ENCODE measurements around the gene NCKAP5. TPM values are rescaled to one million over a fixed set of nuclear protein-coding genes. Genes with fewer than 3 reads are reported as not detected.

Gene NCKAP5
- total RNA-seq, 1 donor from 2014 or later = 0.20 TPM

DNA sequence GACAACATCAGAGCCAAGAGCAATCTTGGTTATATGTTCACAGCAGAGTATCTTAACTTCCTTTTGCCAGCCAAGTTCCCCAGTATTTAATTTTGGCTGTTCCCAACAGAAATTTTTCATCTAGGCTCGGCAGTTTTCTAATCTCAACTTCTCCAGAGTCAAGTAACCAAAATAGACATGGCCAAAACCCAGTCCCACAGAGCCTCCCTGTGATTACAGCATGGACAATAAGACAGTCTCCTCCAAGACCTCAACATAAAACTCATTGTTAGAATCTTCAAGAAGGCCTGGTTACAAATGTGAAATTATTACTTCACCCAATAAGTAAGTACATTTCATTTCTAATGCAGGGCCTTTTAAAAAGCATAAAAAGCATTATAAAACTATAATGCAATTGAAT is 445.7 kb downstream of the NCKAP5 start:
- H3K4me1 Mint-ChIP-seq (ENCODE audit: low read depth, unreplicated experiment) = no peaks in the 10 kb centered on the region
- no peak for DNase-seq
- peaks cover 2% of the 10 kb centered on the region for H3K27me3 Mint-ChIP-seq (ENCODE audit: unreplicated experiment)
- H3K4me3 Mint-ChIP-seq (ENCODE audit: unreplicated experiment) = no peak overlapping the region
- H3K9me3 Mint-ChIP-seq (ENCODE audit: unreplicated experiment) = no peaks in the 10 kb centered on the region
- TF ChIP-seq, protein P1, sequence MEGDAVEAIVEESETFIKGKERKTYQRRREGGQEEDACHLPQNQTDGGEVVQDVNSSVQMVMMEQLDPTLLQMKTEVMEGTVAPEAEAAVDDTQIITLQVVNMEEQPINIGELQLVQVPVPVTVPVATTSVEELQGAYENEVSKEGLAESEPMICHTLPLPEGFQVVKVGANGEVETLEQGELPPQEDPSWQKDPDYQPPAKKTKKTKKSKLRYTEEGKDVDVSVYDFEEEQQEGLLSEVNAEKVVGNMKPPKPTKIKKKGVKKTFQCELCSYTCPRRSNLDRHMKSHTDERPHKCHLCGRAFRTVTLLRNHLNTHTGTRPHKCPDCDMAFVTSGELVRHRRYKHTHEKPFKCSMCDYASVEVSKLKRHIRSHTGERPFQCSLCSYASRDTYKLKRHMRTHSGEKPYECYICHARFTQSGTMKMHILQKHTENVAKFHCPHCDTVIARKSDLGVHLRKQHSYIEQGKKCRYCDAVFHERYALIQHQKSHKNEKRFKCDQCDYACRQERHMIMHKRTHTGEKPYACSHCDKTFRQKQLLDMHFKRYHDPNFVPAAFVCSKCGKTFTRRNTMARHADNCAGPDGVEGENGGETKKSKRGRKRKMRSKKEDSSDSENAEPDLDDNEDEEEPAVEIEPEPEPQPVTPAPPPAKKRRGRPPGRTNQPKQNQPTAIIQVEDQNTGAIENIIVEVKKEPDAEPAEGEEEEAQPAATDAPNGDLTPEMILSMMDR (IDR thresholded peaks at IDR 0.05; ENCODE audit: partially characterized antibody, unreplicated experiment) = no peak
- no peak overlapping the region for H3K27ac Mint-ChIP-seq (ENCODE audit: unreplicated experiment)
- no peaks in the 10 kb centered on the region for H3K36me3 Mint-ChIP-seq (ENCODE audit: unreplicated experiment)

DNA sequence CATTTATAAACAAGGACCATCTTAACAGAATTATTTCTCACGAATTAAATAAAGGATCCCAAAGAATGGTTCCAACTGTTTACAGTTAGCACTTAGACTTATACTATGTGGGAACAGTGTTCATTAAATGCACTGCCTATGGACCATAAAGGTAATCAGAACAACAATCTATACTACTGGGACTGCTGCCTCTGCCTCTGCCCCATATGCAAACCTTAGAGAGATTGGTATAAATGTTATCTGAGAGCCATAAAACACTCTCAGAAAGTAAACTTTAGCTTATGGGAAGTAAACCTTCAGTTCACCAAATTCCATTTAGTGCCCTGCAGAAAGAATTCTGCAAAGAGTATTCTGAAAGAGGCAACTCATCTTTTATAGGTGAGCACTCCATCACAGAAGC is 448.0 kb downstream of the NCKAP5 start:
- TF ChIP-seq, protein P1 (IDR thresholded peaks at IDR 0.05; ENCODE audit: partially characterized antibody, unreplicated experiment) = no peak
- H3K36me3 Mint-ChIP-seq (ENCODE audit: unreplicated experiment) = no peaks in the 10 kb centered on the region
- H3K9me3 Mint-ChIP-seq (ENCODE audit: unreplicated experiment) = no peaks in the 10 kb centered on the region
- no peak for DNase-seq
- H3K4me1 Mint-ChIP-seq (ENCODE audit: low read depth, unreplicated experiment) = no peaks in the 10 kb centered on the region
- H3K4me3 Mint-ChIP-seq (ENCODE audit: unreplicated experiment) = no peak overlapping the region
- no peak overlapping the region for H3K27ac Mint-ChIP-seq (ENCODE audit: unreplicated experiment)
- peaks cover 2% of the 10 kb centered on the region for H3K27me3 Mint-ChIP-seq (ENCODE audit: unreplicated experiment)

DNA sequence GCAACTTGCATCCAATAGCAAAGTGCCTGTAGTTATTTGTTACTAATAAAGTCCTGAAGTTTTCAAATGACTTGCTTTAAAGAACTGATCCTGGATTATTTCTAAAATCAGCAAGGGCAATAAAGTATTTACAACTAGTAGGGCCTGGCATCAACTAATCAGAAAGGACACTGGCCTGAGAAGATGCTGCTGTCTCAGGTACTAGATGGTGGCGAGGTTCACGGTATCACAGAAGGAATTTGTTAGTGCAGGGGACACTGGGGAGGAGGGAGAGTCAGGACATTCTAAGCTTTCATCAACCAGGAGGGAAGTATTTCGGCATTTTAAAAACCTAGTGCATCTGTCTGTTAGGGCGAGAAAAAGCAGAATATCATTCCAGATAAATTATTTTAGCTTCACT is 458.1 kb downstream of the NCKAP5 start:
- H3K4me3 Mint-ChIP-seq (ENCODE audit: unreplicated experiment) = no peak overlapping the region
- H3K27me3 Mint-ChIP-seq (ENCODE audit: unreplicated experiment) = no peaks in the 10 kb centered on the region
- no peak for DNase-seq
- TF ChIP-seq, protein P1 (IDR thresholded peaks at IDR 0.05; ENCODE audit: partially characterized antibody, unreplicated experiment) = no peak
- no peaks in the 10 kb centered on the region for H3K4me1 Mint-ChIP-seq (ENCODE audit: low read depth, unreplicated experiment)
- H3K27ac Mint-ChIP-seq (ENCODE audit: unreplicated experiment) = no peak overlapping the region
- H3K9me3 Mint-ChIP-seq (ENCODE audit: unreplicated experiment) = no peaks in the 10 kb centered on the region
- H3K36me3 Mint-ChIP-seq (ENCODE audit: unreplicated experiment) = no peaks in the 10 kb centered on the region

DNA sequence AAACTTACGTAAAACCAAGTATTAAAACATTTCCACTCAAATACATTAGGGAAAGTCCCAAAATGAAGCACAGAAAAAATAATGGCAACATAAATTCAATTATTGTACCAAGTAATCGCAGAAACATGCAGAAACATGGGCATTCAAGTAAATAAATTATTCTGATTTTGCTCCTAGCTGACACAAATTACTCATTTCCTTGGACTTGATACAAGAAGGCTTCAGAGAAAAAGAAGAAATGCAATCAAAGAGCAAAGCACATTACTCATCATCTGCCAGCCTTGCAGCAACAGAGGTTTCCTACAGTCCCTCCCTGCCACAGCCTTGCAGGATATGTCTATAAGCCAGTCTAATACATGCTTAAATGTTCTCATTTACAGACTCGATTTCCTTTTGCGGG is 458.5 kb downstream of the NCKAP5 start:
- Mint-ChIP-seq H3K9me3 (ENCODE audit: unreplicated experiment) (no peaks in the 10 kb centered on the region), H3K27ac (ENCODE audit: unreplicated experiment) (no peak overlapping the region), H3K27me3 (ENCODE audit: unreplicated experiment) (no peaks in the 10 kb centered on the region), H3K36me3 (ENCODE audit: unreplicated experiment) (no peaks in the 10 kb centered on the region), H3K4me3 (ENCODE audit: unreplicated experiment) (no peak overlapping the region), H3K4me1 (ENCODE audit: low read depth, unreplicated experiment) (no peaks in the 10 kb centered on the region)
- TF ChIP-seq, protein P1 (IDR thresholded peaks at IDR 0.05; ENCODE audit: partially characterized antibody, unreplicated experiment) = no peak
- no peak for DNase-seq

DNA sequence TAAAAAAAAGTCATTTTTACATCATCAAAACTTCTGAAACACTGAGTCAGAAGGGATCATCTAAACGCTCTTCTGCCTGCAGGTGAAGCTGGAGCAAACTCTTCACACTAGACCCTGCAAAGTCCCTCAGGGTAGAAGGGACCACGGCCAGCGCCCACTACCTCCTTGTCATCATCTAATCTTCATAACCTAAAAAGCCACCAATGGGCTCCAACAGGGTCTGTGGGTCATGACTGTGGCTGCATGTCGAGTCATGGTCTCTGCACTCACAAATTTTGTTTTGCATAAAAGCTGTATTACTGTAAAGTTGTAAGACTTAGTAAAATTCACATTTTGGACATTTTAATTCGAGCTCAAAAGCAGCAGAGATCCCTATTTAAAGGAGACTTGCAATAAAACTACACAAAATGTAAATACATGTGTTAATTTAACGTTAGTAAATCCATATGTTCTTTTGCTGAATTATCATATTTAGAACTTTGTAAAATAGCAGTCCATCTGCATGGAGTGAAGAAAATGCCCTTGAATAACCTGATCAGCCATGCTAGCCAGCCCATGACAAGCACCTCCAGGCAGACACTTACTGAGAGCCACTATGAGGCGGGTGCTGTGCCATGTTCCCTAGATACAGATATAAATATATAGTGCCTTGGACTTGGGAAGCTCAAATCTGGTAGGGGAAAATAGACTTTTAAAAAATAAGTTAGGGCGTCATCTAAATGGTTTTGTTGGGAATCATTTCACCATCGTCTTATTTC is 461.0 kb downstream of the NCKAP5 start:
- Mint-ChIP-seq H3K4me1 (ENCODE audit: low read depth, unreplicated experiment) (no peaks in the 10 kb centered on the region), H3K9me3 (ENCODE audit: unreplicated experiment) (no peaks in the 10 kb centered on the region), H3K36me3 (ENCODE audit: unreplicated experiment) (no peaks in the 10 kb centered on the region), H3K4me3 (ENCODE audit: unreplicated experiment) (no peak overlapping the region), H3K27ac (ENCODE audit: unreplicated experiment) (no peak overlapping the region), H3K27me3 (ENCODE audit: unreplicated experiment) (no peaks in the 10 kb centered on the region)
- TF ChIP-seq, protein P1 (IDR thresholded peaks at IDR 0.05; ENCODE audit: partially characterized antibody, unreplicated experiment) = no peak
- no peak for DNase-seq
